ENCODE data around the gene B3GALT6. TPM values are rescaled to one million over a fixed set of nuclear protein-coding genes. Genes with fewer than 3 reads are reported as not detected.

B3GALT6 gene
- total and polyA plus RNA-seq, 10 donors, result 7.9 to 25.1 (median 18.4) TPM

- no peak for DNase-seq
- Histone ChIP-seq H3K36me3 (no peaks in the 10 kb centered on the region), H3K4me1 (peaks cover 0 to 21% (median 3%) of the 10 kb centered on the region in 6 donors), H3K27ac (no peak overlapping the region), H3K4me3 (no peak overlapping the region), H3K27me3 (replicated peaks in 1 of 7) (peaks cover 0 to 29% (median 0%) of the 10 kb centered on the region in 7 donors), H3K9me3 (no peaks in the 10 kb centered on the region)
- 10 to 30% (median 17%) methylated on average over 2 to 8 of the region's 9 CpGs for WGBS, 5 donors
- intact Hi-C loops (cut with DNase I; ENCODE audit: low total_unique reads), result no loop called here
- TF ChIP-seq, protein P1, sequence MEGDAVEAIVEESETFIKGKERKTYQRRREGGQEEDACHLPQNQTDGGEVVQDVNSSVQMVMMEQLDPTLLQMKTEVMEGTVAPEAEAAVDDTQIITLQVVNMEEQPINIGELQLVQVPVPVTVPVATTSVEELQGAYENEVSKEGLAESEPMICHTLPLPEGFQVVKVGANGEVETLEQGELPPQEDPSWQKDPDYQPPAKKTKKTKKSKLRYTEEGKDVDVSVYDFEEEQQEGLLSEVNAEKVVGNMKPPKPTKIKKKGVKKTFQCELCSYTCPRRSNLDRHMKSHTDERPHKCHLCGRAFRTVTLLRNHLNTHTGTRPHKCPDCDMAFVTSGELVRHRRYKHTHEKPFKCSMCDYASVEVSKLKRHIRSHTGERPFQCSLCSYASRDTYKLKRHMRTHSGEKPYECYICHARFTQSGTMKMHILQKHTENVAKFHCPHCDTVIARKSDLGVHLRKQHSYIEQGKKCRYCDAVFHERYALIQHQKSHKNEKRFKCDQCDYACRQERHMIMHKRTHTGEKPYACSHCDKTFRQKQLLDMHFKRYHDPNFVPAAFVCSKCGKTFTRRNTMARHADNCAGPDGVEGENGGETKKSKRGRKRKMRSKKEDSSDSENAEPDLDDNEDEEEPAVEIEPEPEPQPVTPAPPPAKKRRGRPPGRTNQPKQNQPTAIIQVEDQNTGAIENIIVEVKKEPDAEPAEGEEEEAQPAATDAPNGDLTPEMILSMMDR (IDR thresholded peaks at IDR 0.05 in 8 of 11, conservative IDR thresholded peaks at IDR 0.05 in 3 of 11), result no peak
- no peak for TF ChIP-seq POLR2AphosphoS5 (IDR thresholded peaks at IDR 0.05)
Measured at GRCh38 chr1:1283821-1284220, 51.8 kb downstream of the B3GALT6 start.

Other genes starting within 250 kb of the B3GALT6 start
- 10 to 100 TPM in 5 of 7 donors, 1 to 10 TPM in 2; 3.8 to 39.0 (median 15.4) TPM for gene HES4, start 232.1 kb upstream of the B3GALT6 start, total RNA-seq
- 10 to 100 TPM; 20.8 to 64.3 (median 27.8) TPM for gene HES4, start 232.1 kb upstream of the B3GALT6 start, polyA plus RNA-seq
- gene ISG15, start 218.7 kb upstream of the B3GALT6 start, total RNA-seq, result 10 to 100 TPM; 23.3 to 93.8 (median 51.0) TPM
- gene ISG15, start 218.7 kb upstream of the B3GALT6 start, polyA plus RNA-seq, result 100 to 1,000 TPM; 131 to 230 (median 163) TPM
- 10 to 100 TPM; 10.6 to 27.2 (median 16.9) TPM for gene AGRN, start 212.1 kb upstream of the B3GALT6 start, total RNA-seq
- gene AGRN, start 212.1 kb upstream of the B3GALT6 start, polyA plus RNA-seq, result 10 to 100 TPM in 1 of 3 donors, 1 to 10 TPM in 2; 4.6 to 16.3 (median 5.6) TPM
- not detected for gene RNF223, start 157.9 kb upstream of the B3GALT6 start, total RNA-seq
- not detected for gene RNF223, start 157.9 kb upstream of the B3GALT6 start, polyA plus RNA-seq
- gene C1orf159, start 116.1 kb upstream of the B3GALT6 start, total RNA-seq, result 10 to 100 TPM; 12.1 to 22.5 (median 18.7) TPM
- gene C1orf159, start 116.1 kb upstream of the B3GALT6 start, polyA plus RNA-seq, result 10 to 100 TPM in 2 of 3 donors, 1 to 10 TPM in 1; 8.5 to 25.7 (median 24.1) TPM
- gene TTLL10, start 58.4 kb upstream of the B3GALT6 start, total RNA-seq, result under 1 TPM in 2 of 7 donors, not detected in 5; 0.17 to 0.34 TPM
- under 1 TPM in 2 of 3 donors, not detected in 1; 0.02 to 0.03 TPM for gene TTLL10, start 58.4 kb upstream of the B3GALT6 start, polyA plus RNA-seq
- 1 to 10 TPM; 5.2 to 9.9 (median 7.5) TPM for gene TNFRSF18, start 25.6 kb upstream of the B3GALT6 start, total RNA-seq
- 10 to 100 TPM in 1 of 3 donors, 1 to 10 TPM in 2; 7.2 to 16.3 (median 9.3) TPM for gene TNFRSF18, start 25.6 kb upstream of the B3GALT6 start, polyA plus RNA-seq
- gene TNFRSF4, start 18.1 kb upstream of the B3GALT6 start, total RNA-seq, result 10 to 100 TPM in 5 of 7 donors, 1 to 10 TPM in 2; 6.6 to 18.9 (median 12.5) TPM
- gene TNFRSF4, start 18.1 kb upstream of the B3GALT6 start, polyA plus RNA-seq, result 10 to 100 TPM; 14.7 to 23.4 (median 14.7) TPM
- 100 to 1,000 TPM in 4 of 7 donors, 10 to 100 TPM in 3; 87.2 to 145 (median 114) TPM for gene SDF4, start 236 bp upstream of the B3GALT6 start, total RNA-seq
- 10 to 100 TPM; 39.1 to 84.2 (median 49.4) TPM for gene SDF4, start 236 bp upstream of the B3GALT6 start, polyA plus RNA-seq
- 1 to 10 TPM in 3 of 7 donors, under 1 TPM in 1, not detected in 3; 0.87 to 3.6 (median 1.8) TPM for gene C1QTNF12, start 14.5 kb downstream of the B3GALT6 start, total RNA-seq
- gene C1QTNF12, start 14.5 kb downstream of the B3GALT6 start, polyA plus RNA-seq, result 1 to 10 TPM; 1.3 to 5.5 (median 1.4) TPM
- 10 to 100 TPM; 39.1 to 69.7 (median 56.5) TPM for gene UBE2J2, start 41.6 kb downstream of the B3GALT6 start, total RNA-seq
- 10 to 100 TPM; 39.2 to 66.9 (median 54.0) TPM for gene UBE2J2, start 41.6 kb downstream of the B3GALT6 start, polyA plus RNA-seq
- gene SCNN1D, start 48.2 kb downstream of the B3GALT6 start, total RNA-seq, result 10 to 100 TPM in 1 of 7 donors, 1 to 10 TPM in 6; 2.5 to 10.5 (median 3.4) TPM
- gene SCNN1D, start 48.2 kb downstream of the B3GALT6 start, polyA plus RNA-seq, result 10 to 100 TPM in 2 of 3 donors, 1 to 10 TPM in 1; 3.7 to 16.9 (median 11.9) TPM
- gene ACAP3, start 75.7 kb downstream of the B3GALT6 start, total RNA-seq, result 10 to 100 TPM; 33.0 to 62.3 (median 41.7) TPM
- 10 to 100 TPM; 12.6 to 89.7 (median 32.6) TPM for gene ACAP3, start 75.7 kb downstream of the B3GALT6 start, polyA plus RNA-seq
- 10 to 100 TPM; 11.4 to 22.9 (median 13.9) TPM for gene PUSL1, start 76.4 kb downstream of the B3GALT6 start, total RNA-seq
- gene PUSL1, start 76.4 kb downstream of the B3GALT6 start, polyA plus RNA-seq, result 10 to 100 TPM in 2 of 3 donors, 1 to 10 TPM in 1; 9.8 to 17.8 (median 10.5) TPM
- gene INTS11, start 92.4 kb downstream of the B3GALT6 start, total RNA-seq, result 100 to 1,000 TPM in 4 of 7 donors, 10 to 100 TPM in 3; 89.2 to 114 (median 100) TPM
- gene INTS11, start 92.4 kb downstream of the B3GALT6 start, polyA plus RNA-seq, result 100 to 1,000 TPM; 106 to 203 (median 202) TPM
- 10 to 100 TPM; 16.9 to 42.1 (median 29.1) TPM for gene CPTP, start 92.6 kb downstream of the B3GALT6 start, total RNA-seq
- gene CPTP, start 92.6 kb downstream of the B3GALT6 start, polyA plus RNA-seq, result 10 to 100 TPM in 2 of 3 donors, 1 to 10 TPM in 1; 7.5 to 24.9 (median 10.4) TPM
- gene TAS1R3, start 99.0 kb downstream of the B3GALT6 start, total RNA-seq, result 1 to 10 TPM in 6 of 7 donors, under 1 TPM in 1; 0.77 to 5.9 (median 3.0) TPM
- gene TAS1R3, start 99.0 kb downstream of the B3GALT6 start, polyA plus RNA-seq, result 1 to 10 TPM in 1 of 3 donors, under 1 TPM in 2; 0.23 to 1.6 (median 0.37) TPM
- gene DVL1, start 117.2 kb downstream of the B3GALT6 start, total RNA-seq, result 10 to 100 TPM; 34.4 to 59.1 (median 40.1) TPM
- gene DVL1, start 117.2 kb downstream of the B3GALT6 start, polyA plus RNA-seq, result 10 to 100 TPM; 18.1 to 57.3 (median 27.7) TPM
- 10 to 100 TPM; 25.9 to 71.7 (median 49.3) TPM for gene MXRA8, start 126.3 kb downstream of the B3GALT6 start, total RNA-seq
- gene MXRA8, start 126.3 kb downstream of the B3GALT6 start, polyA plus RNA-seq, result 10 to 100 TPM; 37.9 to 57.5 (median 44.8) TPM
- gene AURKAIP1, start 143.0 kb downstream of the B3GALT6 start, total RNA-seq, result 10 to 100 TPM; 61.3 to 85.1 (median 71.7) TPM
- 100 to 1,000 TPM; 149 to 174 (median 151) TPM for gene AURKAIP1, start 143.0 kb downstream of the B3GALT6 start, polyA plus RNA-seq
- gene CCNL2, start 167.1 kb downstream of the B3GALT6 start, total RNA-seq, result 100 to 1,000 TPM; 167 to 299 (median 208) TPM
- gene CCNL2, start 167.1 kb downstream of the B3GALT6 start, polyA plus RNA-seq, result 100 to 1,000 TPM; 111 to 230 (median 199) TPM
- gene MRPL20, start 175.1 kb downstream of the B3GALT6 start, total RNA-seq, result 100 to 1,000 TPM in 3 of 7 donors, 10 to 100 TPM in 4; 67.4 to 144 (median 91.3) TPM
- gene MRPL20, start 175.1 kb downstream of the B3GALT6 start, polyA plus RNA-seq, result 100 to 1,000 TPM; 101 to 168 (median 122) TPM
- gene ANKRD65, start 189.0 kb downstream of the B3GALT6 start, total RNA-seq, result 1 to 10 TPM in 5 of 7 donors, under 1 TPM in 2; 0.43 to 2.7 (median 1.2) TPM
- 1 to 10 TPM; 2.3 to 4.3 (median 3.0) TPM for gene ANKRD65, start 189.0 kb downstream of the B3GALT6 start, polyA plus RNA-seq
- gene VWA1, start 203.5 kb downstream of the B3GALT6 start, total RNA-seq, result 10 to 100 TPM in 6 of 7 donors, 1 to 10 TPM in 1; 3.9 to 18.0 (median 13.1) TPM
- gene VWA1, start 203.5 kb downstream of the B3GALT6 start, polyA plus RNA-seq, result 10 to 100 TPM in 2 of 3 donors, 1 to 10 TPM in 1; 4.1 to 12.7 (median 11.0) TPM
- 1 to 10 TPM in 2 of 7 donors, under 1 TPM in 3, not detected in 2; 0.25 to 3.9 (median 0.57) TPM for gene ATAD3C, start 217.5 kb downstream of the B3GALT6 start, total RNA-seq
- gene ATAD3C, start 217.5 kb downstream of the B3GALT6 start, polyA plus RNA-seq, result under 1 TPM; 0.55 to 0.85 (median 0.83) TPM
- gene ATAD3B, start 239.5 kb downstream of the B3GALT6 start, total RNA-seq, result 10 to 100 TPM; 11.5 to 39.8 (median 23.7) TPM
- 10 to 100 TPM; 21.7 to 62.3 (median 45.8) TPM for gene ATAD3B, start 239.5 kb downstream of the B3GALT6 start, polyA plus RNA-seq

All from spleen (tissue), 11 donors.